Activated T-cell treated with anti-CD3 and anti-CD28 coated beads for 4 hours (primary cell): Measurements from ENCODE around the gene RSPH4A.
"Not testable (repeated sequence)": the region's sequence is repeated elsewhere in the genome, so short reads cannot be mapped to it uniquely, and the experiment has no call there.

Experiments
- DNase-seq: peaks from one replicate; pipeline ENCODE4 v3.0.0-alpha.2; 2020

Gene RSPH4A

GRCh38 chr6:116615937-116616736 is at the start of gene RSPH4A:
TSS of gene RSPH4A (plus strand) at chr6:116616479. CDS start at chr6:116616624, 145 bp downstream.
- peak; percentile 11 for DNase-seq

- DNase-seq, result no peak
Observed at GRCh38 chr6:116568111-116568510, 48.2 kb upstream of the RSPH4A start.

DNA sequence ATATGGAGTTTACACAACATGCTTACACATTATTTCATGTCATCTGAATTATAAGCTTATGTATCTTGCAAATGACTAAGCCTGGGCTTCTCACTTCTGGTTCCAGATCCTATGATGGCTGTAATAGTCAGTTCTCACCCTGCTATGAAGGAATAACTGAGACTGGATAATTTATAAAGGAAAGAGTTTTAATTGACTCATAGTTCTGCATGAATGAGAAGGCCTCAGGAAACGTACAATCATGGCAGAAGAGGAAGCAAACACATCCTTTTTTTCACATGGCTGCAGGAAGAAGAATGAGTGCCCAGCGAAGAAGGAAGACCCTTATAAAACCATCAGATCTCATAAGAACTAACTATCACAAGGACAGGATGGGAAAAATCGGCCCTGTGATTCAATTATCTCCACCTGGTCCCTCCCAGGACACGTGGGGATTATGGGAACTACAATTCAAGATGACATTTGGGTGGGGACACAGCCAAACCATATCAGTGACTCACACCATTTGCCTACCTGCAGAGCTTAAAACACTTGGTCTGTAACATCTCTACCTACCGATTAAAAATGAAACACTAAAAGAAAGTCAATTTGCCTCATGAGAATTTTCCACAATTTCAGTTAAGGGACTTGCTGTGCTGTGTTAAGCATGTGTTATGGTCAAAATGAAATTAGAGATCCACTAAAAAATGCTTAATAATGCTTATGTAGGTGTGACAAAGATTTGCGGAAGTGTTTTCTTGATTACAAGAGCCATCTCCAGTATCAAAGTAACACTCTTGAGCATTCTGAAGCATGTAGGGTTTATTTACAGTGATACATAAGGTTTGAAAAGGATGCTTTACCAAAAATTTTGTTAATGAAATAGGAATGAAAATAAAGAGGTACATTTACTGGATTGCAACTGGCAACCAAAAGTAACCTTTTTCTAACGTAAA is 47.2 kb upstream of the RSPH4A start:
- no peak for DNase-seq

DNA sequence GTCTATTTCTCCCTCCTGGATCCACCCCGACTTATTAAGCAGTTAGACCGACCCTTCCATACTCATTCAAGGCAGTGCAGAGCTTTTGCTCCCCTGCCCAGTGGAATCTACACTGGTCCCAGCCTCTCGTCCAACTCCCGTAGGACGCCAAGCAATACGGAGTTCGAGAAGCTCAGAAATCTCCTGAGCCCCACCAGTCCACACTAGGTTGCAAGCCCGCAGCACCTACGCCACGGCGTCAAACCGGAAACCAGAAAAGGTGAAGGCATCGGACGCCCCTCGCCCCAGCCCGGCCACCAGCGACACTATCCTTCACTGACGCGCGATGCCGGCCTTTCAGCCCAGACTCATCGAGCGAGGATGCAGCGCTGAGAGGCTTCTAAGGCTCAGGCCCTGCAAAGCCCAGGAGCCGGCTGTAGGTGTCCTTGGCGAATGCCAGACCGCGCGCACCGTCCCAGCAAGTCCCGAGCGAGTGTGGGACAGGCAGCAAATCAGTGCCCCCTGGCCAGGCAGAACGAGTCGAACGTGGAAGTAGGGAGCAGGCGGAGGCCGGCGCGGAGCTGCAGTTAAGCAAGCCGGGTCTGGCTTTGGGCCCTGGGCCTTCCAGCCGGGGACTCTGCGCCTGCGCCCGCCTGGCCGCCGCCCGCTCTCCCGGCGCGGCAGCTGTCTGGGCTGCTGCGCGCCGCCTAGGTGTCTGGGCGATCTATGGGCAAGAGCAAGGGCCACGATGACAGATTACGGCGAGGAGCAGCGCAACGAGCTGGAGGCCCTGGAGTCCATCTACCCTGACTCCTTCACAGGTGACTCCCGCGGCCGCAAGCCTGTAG is 45.2 kb upstream of the RSPH4A start, which contains the start of gene RWDD1:
RWDD1 (plus strand) TSS at position 649 of the 827 bp plus-strand sequence; CDS start at position 728, 79 bp downstream.
- DNase-seq, result peak; percentile 93

DNA sequence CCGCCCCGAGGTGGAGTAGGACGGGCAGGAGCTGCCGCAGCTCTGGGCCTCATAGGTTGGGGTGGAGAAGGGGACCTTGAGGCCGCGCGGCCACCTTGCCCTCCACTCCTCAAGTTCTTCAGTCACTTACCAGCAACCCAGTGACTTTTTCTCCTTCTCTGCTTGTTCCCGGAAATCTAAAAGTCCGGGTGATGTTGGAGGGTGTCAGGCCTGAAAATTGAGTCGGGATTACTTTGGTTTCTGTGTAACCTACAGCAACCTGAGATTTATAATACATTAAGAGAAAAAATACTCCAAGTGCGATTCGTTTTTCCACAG is 44.6 kb upstream of the RSPH4A start:
- no peak for DNase-seq

DNA sequence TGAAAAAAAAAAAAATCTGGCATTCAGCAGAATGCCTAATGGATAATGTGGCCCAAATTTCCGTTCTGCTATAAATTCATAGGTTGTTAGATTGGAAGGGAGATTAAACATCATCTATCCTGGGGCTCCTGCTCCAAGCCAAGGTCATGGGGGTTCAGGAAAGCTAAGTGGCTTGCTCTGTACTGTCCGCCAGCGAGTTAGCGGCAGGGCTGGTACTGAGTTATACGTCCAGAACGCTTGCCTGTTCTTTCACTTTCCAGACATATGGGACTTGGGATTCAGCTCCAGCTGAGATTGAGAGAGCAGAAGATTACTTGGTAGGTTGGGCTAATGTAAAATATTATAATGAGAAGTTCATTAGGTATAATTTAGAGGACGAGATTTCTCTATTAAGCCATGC is 44.1 kb upstream of the RSPH4A start:
- DNase-seq, result no peak

DNA sequence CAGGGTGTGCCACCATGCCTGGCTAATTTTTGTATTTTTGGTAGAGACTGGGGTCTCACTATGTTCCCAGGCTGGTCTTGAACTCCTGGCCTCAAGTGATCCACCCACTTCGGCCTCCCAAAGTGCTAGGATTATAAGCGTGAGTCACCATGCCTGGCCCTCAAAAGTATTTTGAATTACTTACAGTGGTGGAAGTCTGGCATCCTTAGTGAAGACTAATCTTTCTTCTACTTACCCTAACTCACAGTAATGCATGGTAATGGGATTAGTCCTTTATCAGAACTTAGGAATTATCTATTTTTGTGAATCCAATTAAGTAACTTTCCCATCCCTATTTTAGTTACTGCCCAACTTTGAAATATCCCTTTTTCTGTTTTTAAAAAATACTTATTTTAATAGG is 41.1 kb upstream of the RSPH4A start:
- no peak for DNase-seq

GRCh38 chr6:116577486-116577885 is 38.8 kb upstream of the RSPH4A start:
- DNase-seq, result no peak

GRCh38 chr6:116578335-116578734 is 37.9 kb upstream of the RSPH4A start:
- no peak for DNase-seq

- DNase-seq, result no peak
Observed at GRCh38 chr6:116579143-116579542, 37.1 kb upstream of the RSPH4A start.

DNA sequence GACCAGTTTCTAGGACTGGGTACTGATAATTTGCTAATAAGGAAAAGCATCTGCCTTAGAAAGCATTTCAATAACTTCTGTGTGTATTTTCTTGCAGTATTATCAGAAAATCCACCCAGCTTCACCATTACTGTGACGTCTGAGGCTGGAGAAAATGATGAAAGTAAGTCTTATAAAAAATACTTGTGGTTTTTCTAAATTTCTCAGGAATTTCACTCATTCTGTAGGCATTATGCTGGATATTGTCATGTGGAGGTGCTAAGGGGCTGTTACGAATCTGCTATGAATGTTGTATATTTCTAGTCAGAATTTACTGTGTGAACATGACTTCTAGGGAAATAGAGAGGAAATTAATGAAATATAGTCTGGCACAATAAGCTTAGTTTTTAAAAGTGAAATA is 36.1 kb upstream of the RSPH4A start:
- DNase-seq, result no peak

- DNase-seq, result no peak
Observed at GRCh38 chr6:116586276-116586675, 30.0 kb upstream of the RSPH4A start.

GRCh38 chr6:116586738-116587137 is 29.5 kb upstream of the RSPH4A start:
- DNase-seq, result no peak

- no peak for DNase-seq
Observed at GRCh38 chr6:116595247-116595646, 21.0 kb upstream of the RSPH4A start.

GRCh38 chr6:116596815-116597214 is 19.5 kb upstream of the RSPH4A start:
- DNase-seq, result no peak

DNA sequence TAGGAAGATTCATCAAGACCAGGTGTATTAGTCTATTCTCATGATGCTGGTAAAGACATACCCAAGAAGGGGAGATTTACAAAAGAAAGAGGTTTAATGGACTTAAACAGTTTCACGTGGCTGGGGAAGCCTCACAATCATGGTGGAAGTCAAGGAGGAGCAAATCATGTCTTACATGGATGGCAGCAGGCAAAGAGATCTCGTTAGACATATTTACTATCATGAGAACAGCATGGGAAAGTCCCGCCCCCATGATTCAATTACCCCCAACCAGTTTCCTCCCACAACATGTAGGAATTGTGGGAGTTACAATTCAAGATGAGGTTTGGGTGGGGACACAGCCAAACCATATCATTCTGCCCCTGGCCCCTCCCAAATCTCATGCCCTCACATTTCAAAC is 12.4 kb upstream of the RSPH4A start:
- DNase-seq, result not testable (repeated sequence)

- DNase-seq, result not testable (repeated sequence)
Observed at GRCh38 chr6:116604868-116605267, 11.4 kb upstream of the RSPH4A start.

- no peak for DNase-seq
Observed at GRCh38 chr6:116605935-116606334, 10.3 kb upstream of the RSPH4A start.

DNA sequence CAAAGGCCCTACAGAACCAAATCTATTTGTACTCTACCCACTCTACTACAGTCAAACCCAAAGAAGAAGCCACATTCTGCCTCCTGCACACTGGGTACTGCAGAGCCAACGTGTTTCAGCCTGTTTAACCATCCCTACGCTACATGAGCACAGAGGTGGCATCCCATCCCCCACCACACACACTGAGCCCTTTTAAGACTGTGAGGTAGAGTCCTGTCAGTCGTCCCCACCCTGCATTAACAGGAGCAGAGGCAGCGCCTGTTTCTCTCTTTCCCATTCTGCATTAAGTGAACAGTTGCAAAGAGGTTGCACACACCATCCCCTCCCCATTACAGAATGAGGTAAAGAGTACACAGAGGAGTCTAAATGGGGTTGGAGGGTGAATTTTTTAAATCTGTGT is 5.2 kb upstream of the RSPH4A start:
- DNase-seq, result no peak

- no peak for DNase-seq
Observed at GRCh38 chr6:116616737-116617053, 416 bp downstream of the RSPH4A start.

DNA sequence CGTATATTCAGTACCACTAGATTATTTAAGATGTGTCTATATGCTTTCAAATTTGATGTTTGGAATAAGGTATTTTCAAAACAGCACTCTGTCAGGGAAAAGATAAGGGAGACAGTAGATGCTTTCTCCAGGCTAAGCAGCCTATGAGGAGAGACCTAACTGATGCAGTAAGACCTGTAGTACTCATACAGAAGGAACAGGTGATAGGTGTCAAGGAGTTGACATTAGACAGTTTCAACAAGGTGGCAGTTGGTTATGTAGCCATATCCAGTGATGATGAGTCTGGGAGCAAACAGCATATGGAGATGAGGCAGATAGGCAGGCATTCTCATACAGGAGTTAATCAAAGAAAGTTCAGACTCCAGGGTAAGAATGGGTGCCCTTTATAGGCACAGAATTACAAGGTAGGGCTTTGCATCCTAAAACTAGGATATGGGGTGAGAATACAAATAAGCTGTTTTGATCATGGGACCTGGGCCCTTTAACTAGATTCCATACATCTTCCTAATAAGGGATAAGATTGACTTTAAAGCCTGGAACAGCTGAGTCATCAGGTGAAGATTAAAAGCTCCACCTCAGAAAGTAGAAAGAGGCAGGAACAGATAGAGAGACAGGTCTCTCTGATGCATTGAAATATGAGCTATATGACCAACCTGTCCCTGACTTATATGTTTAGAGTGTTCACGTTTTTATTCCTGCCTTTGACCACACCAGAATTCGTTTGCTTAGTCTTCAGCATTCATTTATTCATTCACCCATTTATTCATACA is 7.9 kb downstream of the RSPH4A start:
- DNase-seq, result no peak

GRCh38 chr6:116625872-116626271 is 9.6 kb downstream of the RSPH4A start:
- DNase-seq, result no peak
